Testis (tissue), 3 donors: ENCODE measurements around the gene ITGA8. TPM values are rescaled to one million over a fixed set of nuclear protein-coding genes. Genes with fewer than 3 reads are reported as not detected.

Source experiments
- DNase-seq: peaks from one replicate; pipeline ENCODE4 v3.0.0-alpha.2; 2019
- H3K27ac ChIP-seq, 2 donors: fragments of 200-600 bp; sonication (generic); one replicate each; pipeline ENCODE4 v1.5.1; 2019
- H3K27me3 ChIP-seq: fragments of 200-600 bp; sonication (generic); one replicate; pipeline ENCODE4 v1.5.1; 2019
- H3K36me3 ChIP-seq: fragments of 200-600 bp; sonication (generic); one replicate; pipeline ENCODE4 v1.5.1; 2017; ENCODE audit warnings: low read depth; ENCODE audit errors: missing control alignments
- H3K4me1 ChIP-seq: fragments of 200-600 bp; sonication (generic); one replicate; pipeline ENCODE4 v1.5.1; 2019
- H3K4me3 ChIP-seq, 2 donors: fragments of 200-600 bp; sonication (generic); one replicate each; pipeline ENCODE4 v1.5.1; 2017 to 2019
- H3K9me3 ChIP-seq: fragments of 200-600 bp; sonication (generic); one replicate; pipeline ENCODE4 v1.5.1; 2017
- POLR2A ChIP-seq: fragments of 450-650 bp; IDR thresholded peaks from one replicate; pipeline ENCODE4 v1.6.1; 2017; ENCODE audit warnings: antibody characterized with exemption, mild to moderate bottlenecking, moderate library complexity
- WGBS, 2 donors: methylation state at CpG; one replicate each; pipeline ENCODE4 v1.1.5; 2018; 5-methylcytosine and 5-hydroxymethylcytosine counted together
- intact Hi-C: fragments of 100-400 bp; cut with DNase I; formaldehyde crosslinking; loops from one replicate; pipeline ENCODE4 v1.15.1; 2023; ENCODE audit warnings: low total_unique reads
- polyA plus RNA-seq: library from polyadenylated mRNA; stranded (reverse); fragments of 350-450 nt; fragmentation: Illumina TruSeq; extraction: RNeasy Lipid Tissue Mini Kit (QIAGEN cat#74804); gene quantifications from one replicate; pipeline ENCODE4 v1.2.3, GENCODE V29; 2014; ENCODE audit warnings: low read depth, low replicate concordance; ENCODE audit not compliant: insufficient read depth
- total RNA-seq, 2 donors: library from RNA; depleted of rRNA; stranded (reverse); fragments of >200 nt; gene quantifications; one replicate each; pipeline ENCODE4 v1.2.3, GENCODE V29; 2016
- TF ChIP-seq, protein P1 (sequence below), 3 experiments: fragments of 450-650 bp in 2 of 3; fragments of 200-600 bp in 1 of 3; sonication (generic) in 1 of 3; IDR thresholded peaks; one replicate each; pipeline ENCODE4 v1.5.1; 2016 to 2019; ENCODE audit warnings: antibody characterized with exemption in 3 of 3, mild to moderate bottlenecking in 2 of 3, moderate library complexity in 1 of 3

ITGA8 gene
- total and polyA plus RNA-seq, 3 donors from 2014 or later: 0.68 to 6.9 (median 0.79) TPM

DNA sequence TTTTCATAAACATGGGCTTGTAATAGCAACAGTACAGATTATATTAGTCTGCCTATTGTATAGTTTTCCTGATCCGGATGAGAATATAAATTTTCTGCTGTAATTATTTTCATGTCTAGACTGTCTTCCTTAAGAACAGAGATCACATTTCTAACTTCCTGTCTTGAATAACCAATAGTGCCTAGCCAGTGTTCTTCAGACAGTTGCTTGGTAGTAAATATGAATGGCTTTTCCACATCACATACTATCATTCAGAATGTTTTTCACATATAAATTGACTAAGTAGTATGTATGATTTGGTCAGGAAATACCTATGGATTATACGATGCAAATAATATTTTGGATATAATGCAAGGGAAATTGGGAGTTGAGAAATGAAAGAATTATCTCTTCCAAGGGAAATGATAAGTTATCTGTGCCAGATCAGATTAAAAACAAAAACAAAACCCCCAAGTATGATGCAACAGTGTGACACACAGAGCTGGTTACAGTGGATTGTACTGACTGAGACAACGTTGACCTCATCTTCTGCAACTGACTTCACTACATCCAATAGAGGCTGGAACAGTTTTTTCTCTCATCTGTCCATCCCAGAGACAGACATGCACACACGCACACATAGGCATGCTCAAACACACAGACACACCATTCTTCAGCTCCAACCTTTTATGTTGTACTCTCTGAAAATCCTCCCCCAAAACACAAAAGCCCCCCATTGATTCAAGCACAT is 16.4 kb downstream of the ITGA8 start:
- Histone ChIP-seq H3K4me3 (no peak overlapping the region), H3K4me1 (no peaks in the 10 kb centered on the region), H3K27me3 (no peaks in the 10 kb centered on the region), H3K27ac (no peak overlapping the region), H3K36me3 (no peaks in the 10 kb centered on the region), H3K9me3 (no peaks in the 10 kb centered on the region)
- no peak for DNase-seq
- 82 to 86% methylated on average over 4 of the region's 4 CpGs for WGBS, 2 donors
- no peak for TF ChIP-seq POLR2A
- TF ChIP-seq, protein P1, sequence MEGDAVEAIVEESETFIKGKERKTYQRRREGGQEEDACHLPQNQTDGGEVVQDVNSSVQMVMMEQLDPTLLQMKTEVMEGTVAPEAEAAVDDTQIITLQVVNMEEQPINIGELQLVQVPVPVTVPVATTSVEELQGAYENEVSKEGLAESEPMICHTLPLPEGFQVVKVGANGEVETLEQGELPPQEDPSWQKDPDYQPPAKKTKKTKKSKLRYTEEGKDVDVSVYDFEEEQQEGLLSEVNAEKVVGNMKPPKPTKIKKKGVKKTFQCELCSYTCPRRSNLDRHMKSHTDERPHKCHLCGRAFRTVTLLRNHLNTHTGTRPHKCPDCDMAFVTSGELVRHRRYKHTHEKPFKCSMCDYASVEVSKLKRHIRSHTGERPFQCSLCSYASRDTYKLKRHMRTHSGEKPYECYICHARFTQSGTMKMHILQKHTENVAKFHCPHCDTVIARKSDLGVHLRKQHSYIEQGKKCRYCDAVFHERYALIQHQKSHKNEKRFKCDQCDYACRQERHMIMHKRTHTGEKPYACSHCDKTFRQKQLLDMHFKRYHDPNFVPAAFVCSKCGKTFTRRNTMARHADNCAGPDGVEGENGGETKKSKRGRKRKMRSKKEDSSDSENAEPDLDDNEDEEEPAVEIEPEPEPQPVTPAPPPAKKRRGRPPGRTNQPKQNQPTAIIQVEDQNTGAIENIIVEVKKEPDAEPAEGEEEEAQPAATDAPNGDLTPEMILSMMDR (IDR thresholded peaks at IDR 0.05): no peak
- intact Hi-C loops: no loop called here

DNA sequence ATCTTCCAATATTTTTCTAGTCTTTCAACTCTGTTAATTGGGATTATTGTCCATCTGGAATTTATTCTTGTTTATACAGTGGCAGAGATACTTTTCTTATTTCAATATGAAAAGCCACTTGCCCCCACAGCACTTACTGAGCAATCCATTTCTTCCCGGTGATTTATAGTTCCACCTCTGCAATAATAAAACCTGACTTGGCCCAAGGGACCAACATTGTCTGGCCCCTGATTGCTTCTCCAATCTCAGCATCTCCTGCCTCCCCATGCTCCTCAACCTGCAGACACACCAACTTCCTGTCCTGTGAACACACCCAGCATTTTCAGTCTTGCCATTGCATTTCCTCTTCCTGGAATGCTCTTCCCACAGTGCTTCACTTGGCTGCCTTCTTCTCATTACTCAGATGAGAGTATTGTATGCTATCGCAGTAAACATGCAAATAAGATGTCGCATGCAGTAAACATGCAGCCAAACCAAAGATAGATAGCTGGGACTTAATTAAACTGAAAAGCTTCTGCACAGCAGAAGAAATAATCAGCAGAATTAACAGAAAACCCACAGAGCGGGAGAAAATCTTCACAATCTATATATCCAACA is 19.5 kb downstream of the ITGA8 start:
- H3K4me3 ChIP-seq: no peak overlapping the region
- H3K27me3 ChIP-seq: no peaks in the 10 kb centered on the region
- H3K4me1 ChIP-seq: no peaks in the 10 kb centered on the region
- no peak for DNase-seq
- H3K36me3 ChIP-seq: no peaks in the 10 kb centered on the region
- WGBS, 2 donors: 94% methylated on average over 4 of the region's 4 CpGs
- no peaks in the 10 kb centered on the region for H3K9me3 ChIP-seq
- no peak overlapping the region for H3K27ac ChIP-seq
- intact Hi-C loops: no loop called here
- TF ChIP-seq, protein P1 (IDR thresholded peaks at IDR 0.05): no peak
- no peak for TF ChIP-seq POLR2A

DNA sequence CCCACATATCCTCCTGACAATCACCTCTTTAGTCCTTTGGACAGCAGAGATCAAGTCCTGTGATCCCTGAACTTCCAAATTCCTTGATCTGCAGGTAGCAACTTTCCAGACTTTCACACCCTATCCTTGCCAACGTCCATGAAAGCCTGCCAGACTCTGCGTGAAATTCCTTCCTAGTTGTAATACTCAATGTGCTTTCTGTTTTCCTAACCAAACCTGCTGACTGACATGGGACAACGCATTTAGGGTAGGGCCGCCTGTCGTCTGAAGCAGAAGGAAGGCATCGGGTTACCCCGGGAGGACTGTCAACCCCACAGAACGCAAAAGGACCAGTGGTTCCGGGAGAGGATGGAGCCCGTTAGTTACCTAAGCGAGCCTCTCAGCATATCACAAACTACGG is 23.9 kb downstream of the ITGA8 start:
- WGBS, 2 donors: 47 to 55% methylated on average over 12 of the region's 12 CpGs
- TF ChIP-seq, protein P1 (IDR thresholded peaks at IDR 0.05): no peak
- no peak for TF ChIP-seq POLR2A
- Histone ChIP-seq H3K27me3 (no peaks in the 10 kb centered on the region), H3K27ac (no peak overlapping the region), H3K4me3 (no peak overlapping the region), H3K9me3 (no peaks in the 10 kb centered on the region), H3K4me1 (no peaks in the 10 kb centered on the region), H3K36me3 (no peaks in the 10 kb centered on the region)
- DNase-seq: no peak
- intact Hi-C loops: no loop called here

DNA sequence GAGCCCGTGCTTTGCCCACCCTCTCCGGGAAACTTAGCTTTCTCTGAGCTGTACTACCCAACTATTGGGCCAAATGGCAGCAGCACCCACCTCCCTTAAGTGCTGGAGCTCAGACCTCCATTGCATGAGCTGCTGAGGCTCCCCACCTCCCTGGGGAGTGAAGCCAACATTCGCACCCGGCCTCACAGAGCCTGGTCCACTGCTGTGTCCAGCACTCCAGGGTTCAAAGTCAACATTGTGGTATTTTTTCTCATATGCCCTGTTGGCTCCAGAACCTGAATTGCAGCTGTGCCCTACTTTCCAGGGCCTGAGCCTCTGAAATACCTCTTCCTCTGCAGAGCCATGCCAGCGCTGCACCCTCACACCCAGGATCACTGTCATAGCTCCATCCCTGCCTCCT is 29.7 kb downstream of the ITGA8 start:
- DNase-seq: no peak

More for the DNA sequence above, 29.7 kb downstream of the ITGA8 start:
- Histone ChIP-seq H3K36me3 (no peaks in the 10 kb centered on the region), H3K27me3 (no peaks in the 10 kb centered on the region), H3K4me1 (no peaks in the 10 kb centered on the region), H3K4me3 (no peak overlapping the region), H3K27ac (no peak overlapping the region), H3K9me3 (no peaks in the 10 kb centered on the region)
- intact Hi-C loops: no loop called here
- WGBS, 2 donors: 90 to 98% methylated on average over 5 of the region's 5 CpGs
- TF ChIP-seq POLR2A: no peak
- TF ChIP-seq, protein P1 (IDR thresholded peaks at IDR 0.05): no peak
